A673 (cell line): ENCODE results near the gene KPNA6.

ENCODE experiments used
- CTCF ChIP-seq: fragments of 300-800, 200-600 bp; sonication (generic); conservative IDR thresholded peaks from 2 replicates; pipeline ENCODE4 v1.5.1; 2017; ENCODE audit warnings: low read depth, mild to moderate bottlenecking, antibody characterized with exemption, low read length, moderate library complexity, mixed read lengths
- EZH2 ChIP-seq: fragments of 200-600 bp; sonication (generic); IDR thresholded peaks from 2 replicates; pipeline ENCODE4 v1.6.1; 2017; ENCODE audit warnings: borderline replicate concordance, low read depth, mild to moderate bottlenecking, mixed read lengths, antibody characterized with exemption, low read length; ENCODE audit not compliant: poor library complexity, severe bottlenecking

- TF ChIP-seq CTCF (no peak), EZH2 (no peak)
Measured at GRCh38 chr1:32128964-32129363, 21.1 kb downstream of the KPNA6 start.
